C4-2B (cell line): ENCODE data around the gene IKZF2.

Source experiments
- CTCF ChIP-seq: fragments of 450-650 bp; conservative IDR thresholded peaks from 2 replicates; pipeline ENCODE4 v1.5.1; 2017; ENCODE audit warnings: mild to moderate bottlenecking
- ZFX ChIP-seq: fragments of 450-650 bp; IDR thresholded peaks from 2 replicates; pipeline ENCODE4 v1.6.1; 2017

- TF ChIP-seq CTCF: no peak
- no peak for TF ChIP-seq ZFX
Observed at GRCh38 chr2:213057977-213058376, 93.4 kb downstream of the IKZF2 start.
